ENCODE data around the gene RNU6-1. TPM values are rescaled to one million over a fixed set of nuclear protein-coding genes. Genes with fewer than 3 reads are reported as not detected.

The RNU6-1 gene
- total and polyA plus RNA-seq, 2 experiments from 2014 or later, result not detected

DNA sequence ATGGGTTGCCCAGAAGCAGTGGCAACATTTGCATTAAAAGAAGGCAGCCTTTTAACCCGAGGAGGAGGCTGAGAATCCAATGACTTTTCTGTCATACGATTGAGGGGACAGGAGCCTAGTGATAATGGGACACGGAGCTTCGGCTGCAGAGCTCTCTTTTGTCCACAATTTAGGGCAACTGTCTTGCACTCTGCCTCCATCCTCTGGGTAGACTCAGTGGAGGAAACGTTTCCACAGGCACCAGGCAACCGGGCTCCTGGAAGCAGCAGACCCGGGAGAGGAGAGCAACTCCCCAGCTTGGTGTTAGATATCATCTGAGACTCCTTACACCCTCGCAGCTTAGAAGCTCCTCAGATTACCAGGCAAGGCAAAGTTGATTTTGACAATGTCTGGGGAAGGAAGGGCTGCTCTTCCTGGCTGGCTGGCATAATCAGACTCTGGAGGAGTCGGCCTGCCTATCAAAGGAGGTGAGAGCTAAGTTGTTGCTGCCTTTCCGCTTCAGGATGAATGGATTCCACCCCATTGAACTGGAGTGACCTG lies 43.5 kb upstream of the RNU6-1 start (continued):
- TF ChIP-seq, protein P1, sequence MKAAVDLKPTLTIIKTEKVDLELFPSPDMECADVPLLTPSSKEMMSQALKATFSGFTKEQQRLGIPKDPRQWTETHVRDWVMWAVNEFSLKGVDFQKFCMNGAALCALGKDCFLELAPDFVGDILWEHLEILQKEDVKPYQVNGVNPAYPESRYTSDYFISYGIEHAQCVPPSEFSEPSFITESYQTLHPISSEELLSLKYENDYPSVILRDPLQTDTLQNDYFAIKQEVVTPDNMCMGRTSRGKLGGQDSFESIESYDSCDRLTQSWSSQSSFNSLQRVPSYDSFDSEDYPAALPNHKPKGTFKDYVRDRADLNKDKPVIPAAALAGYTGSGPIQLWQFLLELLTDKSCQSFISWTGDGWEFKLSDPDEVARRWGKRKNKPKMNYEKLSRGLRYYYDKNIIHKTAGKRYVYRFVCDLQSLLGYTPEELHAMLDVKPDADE (IDR thresholded peaks at IDR 0.05), result no peak
- TF ChIP-seq EZH2 (IDR thresholded peaks at IDR 0.05; ENCODE audit: low read depth, unreplicated experiment), result no peak
- TF ChIP-seq ZNF331 (CRISPR knock-in tag; IDR thresholded peaks at IDR 0.05; ENCODE audit: low read depth), result no peak
- TF ChIP-seq EZH2phosphoT487 (IDR thresholded peaks at IDR 0.05; ENCODE audit: unreplicated experiment), result no peak

DNA sequence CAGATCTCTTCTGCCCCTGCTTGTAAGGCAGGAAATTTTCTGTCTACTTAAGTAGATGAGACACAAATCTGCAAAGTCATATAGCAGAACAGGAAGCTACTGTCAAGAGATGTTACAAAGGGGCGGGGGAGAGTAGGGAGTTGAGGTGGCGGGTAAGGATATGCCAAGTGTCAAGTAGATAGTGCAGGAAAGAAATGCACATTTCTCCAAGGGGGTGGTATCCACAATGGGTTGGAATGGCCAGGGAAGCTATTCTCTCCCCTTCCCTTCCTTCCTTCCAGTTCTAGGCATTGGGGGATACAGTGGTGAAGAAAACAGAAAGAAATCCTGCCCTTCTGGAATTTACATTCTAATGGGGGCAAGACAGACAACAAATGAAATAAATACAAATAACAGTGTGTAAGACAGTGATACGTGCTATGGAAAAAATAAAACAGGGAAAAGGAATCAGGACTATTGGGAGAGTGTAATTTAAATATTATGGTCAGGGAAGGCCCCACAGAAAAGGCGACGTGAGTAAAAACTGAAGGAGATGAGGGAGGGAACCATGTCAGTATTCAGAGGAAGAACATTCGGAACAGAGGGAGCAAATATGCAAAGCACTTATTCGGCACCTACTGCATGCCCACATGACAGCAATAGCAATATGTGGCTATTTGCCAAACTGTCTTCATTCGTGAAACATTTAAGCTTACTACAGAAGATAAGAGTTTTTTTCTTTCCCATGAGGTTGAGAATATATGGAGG lies 42.8 kb upstream of the RNU6-1 start:
- no peak overlapping the region; the same call in 2 of the 3 replicates for H3K4me3 Mint-ChIP-seq
- ATAC-seq, result no peak
- no peaks in the 10 kb centered on the region for H3K9me3 Mint-ChIP-seq
- H3K27me3 ChIP-seq (ENCODE audit: insufficient read depth), result peaks cover 9% of the 10 kb centered on the region
- H3K79me2 ChIP-seq (replicated peaks; ENCODE audit: insufficient read depth), result no peaks in the 10 kb centered on the region
- no peak overlapping the region for H3K4me3 ChIP-seq
- H4K20me1 ChIP-seq (replicated peaks; ENCODE audit: insufficient read depth), result no peaks in the 10 kb centered on the region
- no peak for DNase-seq (ENCODE audit: low spot score)
- H3K36me3 Mint-ChIP-seq (ENCODE audit: low read depth), result no peaks in the 10 kb centered on the region
- peaks cover 23% of the 10 kb centered on the region for H3K4me1 ChIP-seq (ENCODE audit: insufficient read depth)
- H3K36me3 ChIP-seq (ENCODE audit: insufficient read depth), result no peaks in the 10 kb centered on the region
- H3K27ac Mint-ChIP-seq, result no peak overlapping the region
- peaks cover 3% of the 10 kb centered on the region for H3K27me3 Mint-ChIP-seq (ENCODE audit: insufficient read depth, low read depth, poor library complexity)
- no peak overlapping the region for H2AFZ ChIP-seq
- H3K4me1 Mint-ChIP-seq, result peaks cover 20% of the 10 kb centered on the region
- H3K27ac ChIP-seq (ENCODE audit: low read depth), result no peak overlapping the region
- H3K9me2 ChIP-seq (ENCODE audit: insufficient read depth), result no peaks in the 10 kb centered on the region
- no peaks in the 10 kb centered on the region for H3F3A ChIP-seq (replicated peaks; ENCODE audit: low read depth)
- H3K4me2 ChIP-seq, result no peak overlapping the region
- TF ChIP-seq CREB1 (CRISPR knock-in tag; IDR thresholded peaks at IDR 0.05; ENCODE audit: low read depth) (no peak), EZH2 (IDR thresholded peaks at IDR 0.05; ENCODE audit: low read depth, unreplicated experiment) (no peak), POLR2AphosphoS5 (IDR thresholded peaks at IDR 0.05; ENCODE audit: low read depth) (no peak), ZNF331 (CRISPR knock-in tag; IDR thresholded peaks at IDR 0.05; ENCODE audit: low read depth) (no peak), STAT1 (IDR thresholded peaks at IDR 0.05; ENCODE audit: unreplicated experiment) (no peak), JUNB (IDR thresholded peaks at IDR 0.05; ENCODE audit: unreplicated experiment) (no peak), NANOG (IDR thresholded peaks at IDR 0.05; ENCODE audit: borderline replicate concordance) (no peak)
- TF ChIP-seq, protein P1 (IDR thresholded peaks at IDR 0.05), result no peak
- TF ChIP-seq, protein P2, sequence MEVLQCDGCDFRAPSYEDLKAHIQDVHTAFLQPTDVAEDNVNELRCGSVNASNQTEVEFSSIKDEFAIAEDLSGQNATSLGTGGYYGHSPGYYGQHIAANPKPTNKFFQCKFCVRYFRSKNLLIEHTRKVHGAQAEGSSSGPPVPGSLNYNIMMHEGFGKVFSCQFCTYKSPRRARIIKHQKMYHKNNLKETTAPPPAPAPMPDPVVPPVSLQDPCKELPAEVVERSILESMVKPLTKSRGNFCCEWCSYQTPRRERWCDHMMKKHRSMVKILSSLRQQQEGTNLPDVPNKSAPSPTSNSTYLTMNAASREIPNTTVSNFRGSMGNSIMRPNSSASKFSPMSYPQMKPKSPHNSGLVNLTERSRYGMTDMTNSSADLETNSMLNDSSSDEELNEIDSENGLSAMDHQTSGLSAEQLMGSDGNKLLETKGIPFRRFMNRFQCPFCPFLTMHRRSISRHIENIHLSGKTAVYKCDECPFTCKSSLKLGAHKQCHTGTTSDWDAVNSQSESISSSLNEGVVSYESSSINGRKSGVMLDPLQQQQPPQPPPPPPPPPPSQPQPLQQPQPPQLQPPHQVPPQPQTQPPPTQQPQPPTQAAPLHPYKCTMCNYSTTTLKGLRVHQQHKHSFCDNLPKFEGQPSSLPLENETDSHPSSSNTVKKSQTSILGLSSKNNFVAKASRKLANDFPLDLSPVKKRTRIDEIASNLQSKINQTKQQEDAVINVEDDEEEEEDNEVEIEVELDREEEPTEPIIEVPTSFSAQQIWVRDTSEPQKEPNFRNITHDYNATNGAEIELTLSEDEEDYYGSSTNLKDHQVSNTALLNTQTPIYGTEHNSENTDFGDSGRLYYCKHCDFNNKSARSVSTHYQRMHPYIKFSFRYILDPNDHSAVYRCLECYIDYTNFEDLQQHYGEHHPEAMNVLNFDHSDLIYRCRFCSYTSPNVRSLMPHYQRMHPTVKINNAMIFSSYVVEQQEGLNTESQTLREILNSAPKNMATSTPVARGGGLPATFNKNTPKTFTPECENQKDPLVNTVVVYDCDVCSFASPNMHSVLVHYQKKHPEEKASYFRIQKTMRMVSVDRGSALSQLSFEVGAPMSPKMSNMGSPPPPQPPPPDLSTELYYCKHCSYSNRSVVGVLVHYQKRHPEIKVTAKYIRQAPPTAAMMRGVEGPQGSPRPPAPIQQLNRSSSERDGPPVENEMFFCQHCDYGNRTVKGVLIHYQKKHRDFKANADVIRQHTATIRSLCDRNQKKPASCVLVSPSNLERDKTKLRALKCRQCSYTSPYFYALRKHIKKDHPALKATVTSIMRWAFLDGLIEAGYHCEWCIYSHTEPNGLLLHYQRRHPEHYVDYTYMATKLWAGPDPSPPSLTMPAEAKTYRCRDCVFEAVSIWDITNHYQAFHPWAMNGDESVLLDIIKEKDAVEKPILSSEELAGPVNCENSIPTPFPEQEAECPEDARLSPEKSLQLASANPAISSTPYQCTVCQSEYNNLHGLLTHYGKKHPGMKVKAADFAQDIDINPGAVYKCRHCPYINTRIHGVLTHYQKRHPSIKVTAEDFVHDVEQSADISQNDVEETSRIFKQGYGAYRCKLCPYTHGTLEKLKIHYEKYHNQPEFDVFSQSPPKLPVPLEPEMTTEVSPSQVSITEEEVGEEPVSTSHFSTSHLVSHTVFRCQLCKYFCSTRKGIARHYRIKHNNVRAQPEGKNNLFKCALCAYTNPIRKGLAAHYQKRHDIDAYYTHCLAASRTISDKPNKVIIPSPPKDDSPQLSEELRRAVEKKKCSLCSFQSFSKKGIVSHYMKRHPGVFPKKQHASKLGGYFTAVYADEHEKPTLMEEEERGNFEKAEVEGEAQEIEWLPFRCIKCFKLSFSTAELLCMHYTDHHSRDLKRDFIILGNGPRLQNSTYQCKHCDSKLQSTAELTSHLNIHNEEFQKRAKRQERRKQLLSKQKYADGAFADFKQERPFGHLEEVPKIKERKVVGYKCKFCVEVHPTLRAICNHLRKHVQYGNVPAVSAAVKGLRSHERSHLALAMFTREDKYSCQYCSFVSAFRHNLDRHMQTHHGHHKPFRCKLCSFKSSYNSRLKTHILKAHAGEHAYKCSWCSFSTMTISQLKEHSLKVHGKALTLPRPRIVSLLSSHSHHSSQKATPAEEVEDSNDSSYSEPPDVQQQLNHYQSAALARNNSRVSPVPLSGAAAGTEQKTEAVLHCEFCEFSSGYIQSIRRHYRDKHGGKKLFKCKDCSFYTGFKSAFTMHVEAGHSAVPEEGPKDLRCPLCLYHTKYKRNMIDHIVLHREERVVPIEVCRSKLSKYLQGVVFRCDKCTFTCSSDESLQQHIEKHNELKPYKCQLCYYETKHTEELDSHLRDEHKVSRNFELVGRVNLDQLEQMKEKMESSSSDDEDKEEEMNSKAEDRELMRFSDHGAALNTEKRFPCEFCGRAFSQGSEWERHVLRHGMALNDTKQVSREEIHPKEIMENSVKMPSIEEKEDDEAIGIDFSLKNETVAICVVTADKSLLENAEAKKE (CRISPR knock-in tag; IDR thresholded peaks at IDR 0.05), result no peak
- TF ChIP-seq, protein P3, sequence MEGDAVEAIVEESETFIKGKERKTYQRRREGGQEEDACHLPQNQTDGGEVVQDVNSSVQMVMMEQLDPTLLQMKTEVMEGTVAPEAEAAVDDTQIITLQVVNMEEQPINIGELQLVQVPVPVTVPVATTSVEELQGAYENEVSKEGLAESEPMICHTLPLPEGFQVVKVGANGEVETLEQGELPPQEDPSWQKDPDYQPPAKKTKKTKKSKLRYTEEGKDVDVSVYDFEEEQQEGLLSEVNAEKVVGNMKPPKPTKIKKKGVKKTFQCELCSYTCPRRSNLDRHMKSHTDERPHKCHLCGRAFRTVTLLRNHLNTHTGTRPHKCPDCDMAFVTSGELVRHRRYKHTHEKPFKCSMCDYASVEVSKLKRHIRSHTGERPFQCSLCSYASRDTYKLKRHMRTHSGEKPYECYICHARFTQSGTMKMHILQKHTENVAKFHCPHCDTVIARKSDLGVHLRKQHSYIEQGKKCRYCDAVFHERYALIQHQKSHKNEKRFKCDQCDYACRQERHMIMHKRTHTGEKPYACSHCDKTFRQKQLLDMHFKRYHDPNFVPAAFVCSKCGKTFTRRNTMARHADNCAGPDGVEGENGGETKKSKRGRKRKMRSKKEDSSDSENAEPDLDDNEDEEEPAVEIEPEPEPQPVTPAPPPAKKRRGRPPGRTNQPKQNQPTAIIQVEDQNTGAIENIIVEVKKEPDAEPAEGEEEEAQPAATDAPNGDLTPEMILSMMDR (conservative IDR thresholded peaks at IDR 0.05; ENCODE audit: low read depth in 2 of 2), result no peak

Measured in GM23338 (cell line).